ENCODE results near the gene KCNJ16.

KCNJ16 gene

GRCh38 chr17:70099294-70099693 is 24.3 kb downstream of the KCNJ16 start:
- DNase-seq = no peak

- DNase-seq = no peak
Observed at GRCh38 chr17:70099884-70100283, 24.9 kb downstream of the KCNJ16 start.

GRCh38 chr17:70100983-70101382 is 26.0 kb downstream of the KCNJ16 start:
- DNase-seq = no peak

GRCh38 chr17:70102531-70102930 is 27.5 kb downstream of the KCNJ16 start:
- DNase-seq = no peak

GRCh38 chr17:70104791-70105523 is 29.9 kb downstream of the KCNJ16 start:
- DNase-seq = no peak

GRCh38 chr17:70105641-70106040 is 30.6 kb downstream of the KCNJ16 start:
- DNase-seq = no peak

- DNase-seq = no peak
Observed at GRCh38 chr17:70106551-70106950, 31.5 kb downstream of the KCNJ16 start.

- no peak for DNase-seq
Observed at GRCh38 chr17:70107441-70107840, 32.4 kb downstream of the KCNJ16 start.

GRCh38 chr17:70107904-70108565 is 33.0 kb downstream of the KCNJ16 start:
- DNase-seq = no peak

- no peak for DNase-seq
Observed at GRCh38 chr17:70109497-70109896, 34.5 kb downstream of the KCNJ16 start.

- no peak for DNase-seq
Observed at GRCh38 chr17:70110443-70110880, 35.4 kb downstream of the KCNJ16 start.

GRCh38 chr17:70111201-70111600 is 36.2 kb downstream of the KCNJ16 start:
- DNase-seq = no peak

- DNase-seq = no peak
Observed at GRCh38 chr17:70114405-70114804, 39.4 kb downstream of the KCNJ16 start.

- DNase-seq = no peak
Observed at GRCh38 chr17:70115126-70115525, 40.1 kb downstream of the KCNJ16 start.

GRCh38 chr17:70116919-70117318 is 41.9 kb downstream of the KCNJ16 start:
- no peak for DNase-seq

- DNase-seq = no peak
Observed at GRCh38 chr17:70119545-70119944, 44.5 kb downstream of the KCNJ16 start.

GRCh38 chr17:70119983-70120382 is 45.0 kb downstream of the KCNJ16 start:
- no peak for DNase-seq

- no peak for DNase-seq
Observed at GRCh38 chr17:70120425-70120824, 45.4 kb downstream of the KCNJ16 start.

GRCh38 chr17:70121126-70121525 is 46.1 kb downstream of the KCNJ16 start:
- no peak for DNase-seq

GRCh38 chr17:70123193-70123592 is 48.2 kb downstream of the KCNJ16 start:
- no peak for DNase-seq

GRCh38 chr17:70124723-70125122 is 49.7 kb downstream of the KCNJ16 start:
- DNase-seq = no peak

GRCh38 chr17:70127221-70127873 is 52.3 kb downstream of the KCNJ16 start:
- DNase-seq = no peak

- DNase-seq = no peak
Observed at GRCh38 chr17:70128727-70129238, 53.8 kb downstream of the KCNJ16 start.

- DNase-seq = no peak
Observed at GRCh38 chr17:70130289-70130688, 55.3 kb downstream of the KCNJ16 start.

All from stimulated activated naive CD4-positive, alpha-beta T cell (primary cell).